GM12865 (cell line): ENCODE results near the gene RASL10A.
"Not testable (repeated sequence)": the region's sequence is repeated elsewhere in the genome, so short reads cannot be mapped to it uniquely, and the experiment has no call there.

Experiments used
- DNase-seq: peaks from one replicate; pipeline ENCODE4 v3.0.0; 2010; ENCODE audit warnings: low read depth
- H3K4me3 ChIP-seq: 2 replicates; pipeline ENCODE4 v1.5.1; 2011; ENCODE audit warnings: mild to moderate bottlenecking, low read depth, low read length, control low read depth
- CTCF ChIP-seq: IDR thresholded peaks from 2 replicates; pipeline ENCODE4 v1.5.1; 2011; ENCODE audit warnings: low read length, control low read depth, low read depth, inconsistent platforms; ENCODE audit not compliant: insufficient read depth; ENCODE audit errors: missing control alignments

Gene RASL10A

DNA sequence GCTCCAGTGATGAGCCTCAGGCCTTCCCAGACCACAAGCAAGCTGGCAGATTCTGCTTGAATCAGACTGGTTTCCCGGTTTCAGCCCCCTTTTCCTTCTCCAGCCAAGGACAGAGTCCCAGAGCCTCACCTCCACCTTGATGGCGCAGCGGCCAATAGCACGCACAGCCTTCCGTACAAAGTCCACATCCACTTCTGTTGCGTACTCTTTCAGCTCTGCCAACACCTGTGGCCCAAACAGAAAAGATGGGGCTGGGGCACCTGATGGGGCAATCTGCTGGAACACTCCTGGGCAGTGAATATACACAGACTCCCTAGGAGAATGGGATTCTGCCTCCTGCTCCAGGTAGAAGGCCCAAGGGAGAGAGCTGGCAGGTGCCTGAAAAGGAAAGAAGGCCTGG, 35.5 kb upstream of the RASL10A start:
- DNase-seq = no peak
- H3K4me3 ChIP-seq = no peak overlapping the region
- TF ChIP-seq CTCF = no peak

- no peak for DNase-seq
- no peak for TF ChIP-seq CTCF
- no peak overlapping the region for H3K4me3 ChIP-seq
Measured at GRCh38 chr22:29348956-29349355, 33.5 kb upstream of the RASL10A start.

DNA sequence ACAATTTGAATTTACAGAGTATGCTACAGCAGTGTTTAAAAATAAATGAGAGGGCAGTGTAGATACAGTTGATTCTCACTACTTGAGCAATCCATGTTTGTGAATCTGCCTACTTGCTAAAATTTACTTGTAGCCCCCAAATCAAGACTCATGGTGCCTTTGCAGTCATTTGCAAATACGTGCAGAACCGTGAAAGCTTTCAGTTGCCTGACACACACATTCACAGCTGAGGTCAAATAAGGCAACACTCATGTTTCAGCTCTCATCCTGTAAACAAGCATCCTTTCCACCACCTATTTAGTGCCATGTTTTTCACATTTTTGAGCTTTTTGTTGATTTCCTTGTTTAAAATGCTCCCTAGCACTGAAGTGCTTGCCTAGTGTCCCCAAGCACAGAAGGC, 32.5 kb upstream of the RASL10A start:
- DNase-seq = no peak
- TF ChIP-seq CTCF = no peak
- no peak overlapping the region for H3K4me3 ChIP-seq

DNA sequence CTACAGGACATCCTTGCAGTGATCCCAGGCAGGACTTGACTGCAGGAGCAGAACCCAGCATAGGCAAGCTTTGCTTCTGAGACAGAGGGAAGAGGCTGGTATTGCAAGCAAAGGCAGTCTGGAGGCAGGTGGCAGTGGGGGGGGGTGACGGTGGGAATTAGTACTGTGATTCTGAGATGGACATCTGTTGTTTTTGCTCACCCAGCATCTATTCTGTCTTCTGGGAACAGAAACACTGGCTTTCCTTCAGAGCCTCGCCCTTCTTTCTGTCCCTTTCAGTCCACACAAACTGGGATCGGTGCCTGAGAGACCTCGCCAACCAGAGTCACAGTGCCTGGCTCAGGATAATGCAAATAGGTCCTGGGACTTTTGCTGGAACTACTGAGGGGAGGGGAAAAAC, 31.2 kb upstream of the RASL10A start:
- no peak overlapping the region for H3K4me3 ChIP-seq
- no peak for TF ChIP-seq CTCF
- DNase-seq = no peak

- H3K4me3 ChIP-seq = no peak overlapping the region
- no peak for DNase-seq
- no peak for TF ChIP-seq CTCF
Measured at GRCh38 chr22:29345932-29346331, 30.4 kb upstream of the RASL10A start.

DNA sequence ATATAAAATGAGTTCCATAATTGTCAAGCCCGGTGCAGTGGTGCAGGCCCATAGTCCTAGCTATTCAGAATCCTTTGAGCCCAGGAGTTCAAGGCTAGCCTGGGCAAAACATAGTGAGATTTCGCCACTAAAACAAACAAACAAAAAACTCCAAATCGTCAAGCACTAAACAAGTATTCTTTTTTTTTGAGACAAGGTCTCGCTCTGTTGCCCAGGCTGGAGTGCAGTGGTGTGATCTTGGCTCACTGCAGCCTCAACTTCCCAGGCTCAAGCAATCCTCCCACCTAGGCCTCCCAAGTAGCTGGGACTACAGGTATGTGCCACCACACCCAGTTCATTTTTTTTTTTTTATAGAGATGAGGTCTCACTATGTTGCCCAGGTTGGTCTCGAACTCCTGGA, 29.4 kb upstream of the RASL10A start:
- not testable (repeated sequence) for DNase-seq, H3K4me3 ChIP-seq

DNA sequence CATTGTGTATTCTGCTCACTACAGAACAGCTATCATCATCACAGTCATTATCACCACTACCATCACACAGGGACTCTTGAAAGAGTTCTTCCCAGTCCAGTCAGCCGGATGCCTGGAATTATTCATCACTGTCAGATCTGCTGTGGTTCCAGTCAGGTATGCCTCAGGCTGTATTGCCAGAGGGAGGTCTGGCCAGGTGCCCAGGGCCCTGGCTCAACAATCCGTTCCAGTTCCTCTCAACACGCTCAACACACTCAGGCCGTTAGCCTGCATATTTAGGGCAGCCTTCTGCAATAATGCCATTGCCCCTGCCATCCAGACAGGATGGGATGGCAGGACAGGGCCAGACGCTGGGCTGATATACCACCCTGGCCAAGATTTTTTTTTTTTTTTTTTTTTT, 28.6 kb upstream of the RASL10A start:
- no peak for DNase-seq
- no peak for TF ChIP-seq CTCF
- H3K4me3 ChIP-seq = no peak overlapping the region
